GM10266 (cell line): Measurements from ENCODE around the gene DNAH14.

ENCODE experiments used
- DNase-seq: peaks from one replicate; pipeline ENCODE4 v3.0.0; 2012; ENCODE audit errors: extremely low spot score
- CTCF ChIP-seq: IDR thresholded peaks from 2 replicates; pipeline ENCODE4 v1.5.1; 2012; ENCODE audit warnings: mild to moderate bottlenecking, low read depth; ENCODE audit not compliant: control insufficient read depth, insufficient read depth; ENCODE audit errors: missing control alignments

The DNAH14 gene

GRCh38 chr1:225426395-225427234 is 497.1 kb downstream of the DNAH14 start:
- no peak for TF ChIP-seq CTCF
- peak; percentile 27 for DNase-seq

- DNase-seq, result peak; percentile 30
- TF ChIP-seq CTCF, result no peak
Observed at GRCh38 chr1:225427235-225428067, 498.0 kb downstream of the DNAH14 start, which contains the start of gene LBR. Gene LBR (minus strand): TSS chr1:225428038. CDS start chr1:225424075, 3,963 bp downstream.

GRCh38 chr1:225428068-225428880 is 498.8 kb downstream of the DNAH14 start:
- DNase-seq, result peak; percentile 99
- TF ChIP-seq CTCF, result no peak

GRCh38 chr1:225428881-225429455 is 499.5 kb downstream of the DNAH14 start:
- peak; percentile 32 for DNase-seq
- TF ChIP-seq CTCF, result no peak

GRCh38 chr1:225430301-225430700 is 500.8 kb downstream of the DNAH14 start:
- TF ChIP-seq CTCF, result no peak
- no peak for DNase-seq

GRCh38 chr1:225431081-225431863 is 501.8 kb downstream of the DNAH14 start:
- TF ChIP-seq CTCF, result no peak
- no peak for DNase-seq
